HG02981 (cell line): ENCODE data around the gene SPON1.
"Not testable (repeated sequence)": the region's sequence is repeated elsewhere in the genome, so short reads cannot be mapped to it uniquely, and the experiment has no call there.

ENCODE experiments used
- ATAC-seq: cut with Tn5 transposase; IDR thresholded peaks from one replicate; pipeline ENCODE4 v1.9.1; 2021; ENCODE audit warnings: mild to moderate bottlenecking, moderate library complexity; ENCODE audit not compliant: unreplicated experiment

Gene SPON1

GRCh38 chr11:13962562-13963168, at the start of gene SPON1:
TSS of gene SPON1 (plus strand) at chr11:13962723. CDS start at chr11:13962905, 182 bp downstream.
- no peak for ATAC-seq

GRCh38 chr11:13917264-13917663, 45.3 kb upstream of the SPON1 start:
- no peak for ATAC-seq

- no peak for ATAC-seq
Measured at GRCh38 chr11:13917904-13918303, 44.6 kb upstream of the SPON1 start.

GRCh38 chr11:13920756-13921155, 41.8 kb upstream of the SPON1 start:
- ATAC-seq = no peak

- no peak for ATAC-seq
Measured at GRCh38 chr11:13921545-13921944, 41.0 kb upstream of the SPON1 start.

- no peak for ATAC-seq
Measured at GRCh38 chr11:13923182-13923581, 39.3 kb upstream of the SPON1 start.

- no peak for ATAC-seq
Measured at GRCh38 chr11:13923716-13924650, 38.5 kb upstream of the SPON1 start.

GRCh38 chr11:13924801-13925327, 37.7 kb upstream of the SPON1 start:
- no peak for ATAC-seq

- ATAC-seq = not testable (repeated sequence)
Measured at GRCh38 chr11:13926366-13926765, 36.2 kb upstream of the SPON1 start.

GRCh38 chr11:13926981-13927380, 35.5 kb upstream of the SPON1 start:
- no peak for ATAC-seq

- no peak for ATAC-seq
Measured at GRCh38 chr11:13927481-13927880, 35.0 kb upstream of the SPON1 start.

- no peak for ATAC-seq
Measured at GRCh38 chr11:13928566-13929251, 33.8 kb upstream of the SPON1 start.

GRCh38 chr11:13929395-13929891, 33.1 kb upstream of the SPON1 start:
- no peak for ATAC-seq

GRCh38 chr11:13931356-13931755, 31.2 kb upstream of the SPON1 start:
- ATAC-seq = no peak

GRCh38 chr11:13937154-13937553, 25.4 kb upstream of the SPON1 start:
- ATAC-seq = not testable (repeated sequence)

- not testable (repeated sequence) for ATAC-seq
Measured at GRCh38 chr11:13938829-13939228, 23.7 kb upstream of the SPON1 start.

- ATAC-seq = no peak
Measured at GRCh38 chr11:13939961-13940906, 22.3 kb upstream of the SPON1 start.

GRCh38 chr11:13940907-13941256, 21.6 kb upstream of the SPON1 start:
- no peak for ATAC-seq

- ATAC-seq = no peak
Measured at GRCh38 chr11:13941775-13942174, 20.7 kb upstream of the SPON1 start.

GRCh38 chr11:13942378-13942777, 20.1 kb upstream of the SPON1 start:
- no peak for ATAC-seq
